Skeletal muscle tissue (tissue), 4 donors: Measurements from ENCODE around the gene GADD45GIP1. TPM values are rescaled to one million over a fixed set of nuclear protein-coding genes. Genes with fewer than 3 reads are reported as not detected.
A peak's percentile ranks its signal among the peaks of the same experiment; 100 is the strongest.

Source experiments
- H3K27ac ChIP-seq: one replicate; pipeline ENCODE4 v1.7.0; 2013; ENCODE audit warnings: mild to moderate bottlenecking, low read depth, low read length, inconsistent platforms
- H3K27me3 ChIP-seq, 3 donors: one replicate each; pipeline ENCODE4 v1.7.0; 2013; ENCODE audit warnings: low read length in 3 of 3; ENCODE audit not compliant: control insufficient read depth in 3 of 3, insufficient read depth in 3 of 3
- H3K36me3 ChIP-seq, 3 donors: one replicate each; pipeline ENCODE4 v1.7.0; 2013; ENCODE audit warnings: low read length in 3 of 3; ENCODE audit not compliant: control insufficient read depth in 3 of 3, insufficient read depth in 3 of 3
- H3K4me1 ChIP-seq, 3 donors: one replicate each; pipeline ENCODE4 v1.7.0; 2013; ENCODE audit warnings: low read length in 3 of 3, mild to moderate bottlenecking in 3 of 3; ENCODE audit not compliant: control insufficient read depth in 3 of 3, insufficient read depth in 3 of 3
- H3K4me3 ChIP-seq, 3 donors: one replicate each; pipeline ENCODE4 v1.7.0; 2013; ENCODE audit warnings: low read length in 3 of 3
- H3K9ac ChIP-seq, 3 donors: one replicate each; pipeline ENCODE4 v1.7.0; 2013; ENCODE audit warnings: low read length in 3 of 3, mild to moderate bottlenecking in 3 of 3, moderate library complexity in 2 of 3, low read depth in 1 of 3
- H3K9me3 ChIP-seq, 3 donors: one replicate each; pipeline ENCODE4 v1.7.0; 2013; ENCODE audit warnings: low read length in 3 of 3; ENCODE audit not compliant: control insufficient read depth in 3 of 3
- total RNA-seq: library from RNA; depleted of rRNA; stranded (reverse); fragments of >200 nt; gene quantifications from one replicate; pipeline ENCODE4 v1.2.3, GENCODE V29; 2014
- donor health status: Osteomylitis.

Gene GADD45GIP1
- total RNA-seq, 1 donor from 2014 or later, result 21.4 TPM

DNA sequence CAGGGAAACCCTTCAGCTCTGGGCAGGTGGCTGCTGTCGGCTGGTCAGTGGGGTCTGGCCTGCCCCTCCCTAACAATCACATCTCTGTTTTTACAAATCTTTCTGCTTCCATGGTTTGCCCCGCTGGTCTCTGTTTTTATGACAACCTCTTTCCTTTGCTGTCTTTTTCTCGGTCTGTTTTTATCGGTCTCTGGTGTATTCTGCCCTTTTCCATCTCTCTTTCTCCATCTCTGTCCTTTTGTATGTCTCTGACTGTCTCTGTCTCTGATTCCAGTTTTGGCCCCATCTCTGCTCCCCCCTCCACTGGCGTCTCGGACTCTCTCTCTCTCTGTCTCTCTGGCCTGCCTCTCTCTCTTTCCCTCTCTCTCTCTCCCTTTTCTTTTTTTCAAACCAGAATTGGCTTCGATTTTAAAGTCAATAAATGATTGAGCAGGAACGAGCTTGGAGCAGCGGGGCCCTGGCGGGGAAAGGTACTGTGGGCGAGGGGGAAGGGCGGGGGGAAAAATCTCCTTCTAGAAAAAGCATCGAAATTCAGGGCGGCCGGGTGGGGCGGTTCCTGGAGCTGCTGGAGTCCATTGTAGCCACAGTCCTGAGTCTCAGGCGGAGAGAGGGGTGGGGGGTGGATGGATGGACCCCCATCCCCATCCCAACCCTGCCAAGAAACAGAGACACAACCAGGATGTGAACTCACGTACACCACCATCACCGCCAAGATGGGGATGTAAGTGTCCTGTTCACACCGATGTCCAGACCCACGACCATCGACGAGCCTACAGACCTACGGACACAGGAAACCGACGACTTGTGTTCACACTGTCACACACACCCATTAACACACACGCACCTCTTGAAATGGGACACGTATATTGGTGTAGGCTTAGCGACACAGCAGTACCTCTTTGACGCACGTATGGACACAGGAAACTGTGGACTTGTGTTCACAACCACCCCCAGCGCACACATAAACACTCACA lies 41.2 kb upstream of the GADD45GIP1 start:
- Histone ChIP-seq H3K36me3 (peaks cover 10 to 14% (median 12%) of the 10 kb centered on the region in 3 donors), H3K4me1 (peaks cover 54 to 72% (median 63%) of the 10 kb centered on the region in 3 donors), H3K9me3 (no peaks in the 10 kb centered on the region), H3K9ac (peak overlapping the region; percentile 90 to 99 (median 91)), H3K4me3 (peak overlapping the region; percentile 66 to 96 (median 94)), H3K27ac (peak overlapping the region; percentile 99), H3K27me3 (peaks cover 0 to 3% (median 0%) of the 10 kb centered on the region in 3 donors)

DNA sequence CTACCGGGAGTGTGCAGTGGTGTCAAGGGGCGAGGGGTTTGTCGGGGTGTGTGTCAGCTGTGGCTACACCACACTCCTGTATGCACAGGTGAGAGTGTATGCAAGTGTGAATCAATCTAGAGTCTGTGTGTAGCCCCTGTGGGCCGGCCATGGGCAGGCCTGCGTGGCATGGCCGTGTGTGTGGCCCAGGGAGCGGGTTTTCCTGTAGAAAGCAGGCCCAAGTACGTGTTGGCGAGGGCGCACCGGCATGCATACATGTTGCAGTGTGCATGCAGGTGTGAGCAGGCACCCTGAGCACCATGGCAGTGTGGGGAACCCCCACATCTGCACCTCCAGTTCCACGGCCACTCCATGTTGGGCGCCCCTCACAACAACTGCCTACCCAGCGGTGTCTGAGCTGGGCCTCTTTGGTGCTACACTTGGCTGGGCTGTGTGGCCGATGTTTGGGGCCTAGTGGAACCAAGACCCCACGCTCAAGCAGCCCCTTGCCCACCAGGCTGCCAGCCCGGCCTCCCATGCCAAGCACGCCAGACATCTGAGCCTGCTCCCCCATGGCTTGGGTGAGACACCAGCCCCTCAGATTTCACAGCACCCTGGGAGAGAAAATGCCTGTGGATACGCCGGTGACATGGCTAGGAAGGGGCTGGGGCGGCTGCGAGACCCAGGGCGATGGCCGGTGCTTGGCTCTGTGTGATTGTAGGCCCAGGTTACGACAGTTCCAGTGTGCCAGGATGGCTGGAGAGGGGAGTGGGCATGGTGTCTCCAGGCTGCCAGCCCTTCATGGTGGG lies 40.4 kb upstream of the GADD45GIP1 start:
- H3K9me3 ChIP-seq, result no peaks in the 10 kb centered on the region
- peak overlapping the region; percentile 90 to 99 (median 91) for H3K9ac ChIP-seq
- peak overlapping the region; percentile 66 to 96 (median 94) for H3K4me3 ChIP-seq
- H3K27me3 ChIP-seq, result peaks cover 0 to 3% (median 0%) of the 10 kb centered on the region in 3 donors
- H3K36me3 ChIP-seq, result peaks cover 10 to 14% (median 12%) of the 10 kb centered on the region in 3 donors
- H3K4me1 ChIP-seq, result peaks cover 46 to 64% (median 55%) of the 10 kb centered on the region in 3 donors
- H3K27ac ChIP-seq, result peak overlapping the region; percentile 99

DNA sequence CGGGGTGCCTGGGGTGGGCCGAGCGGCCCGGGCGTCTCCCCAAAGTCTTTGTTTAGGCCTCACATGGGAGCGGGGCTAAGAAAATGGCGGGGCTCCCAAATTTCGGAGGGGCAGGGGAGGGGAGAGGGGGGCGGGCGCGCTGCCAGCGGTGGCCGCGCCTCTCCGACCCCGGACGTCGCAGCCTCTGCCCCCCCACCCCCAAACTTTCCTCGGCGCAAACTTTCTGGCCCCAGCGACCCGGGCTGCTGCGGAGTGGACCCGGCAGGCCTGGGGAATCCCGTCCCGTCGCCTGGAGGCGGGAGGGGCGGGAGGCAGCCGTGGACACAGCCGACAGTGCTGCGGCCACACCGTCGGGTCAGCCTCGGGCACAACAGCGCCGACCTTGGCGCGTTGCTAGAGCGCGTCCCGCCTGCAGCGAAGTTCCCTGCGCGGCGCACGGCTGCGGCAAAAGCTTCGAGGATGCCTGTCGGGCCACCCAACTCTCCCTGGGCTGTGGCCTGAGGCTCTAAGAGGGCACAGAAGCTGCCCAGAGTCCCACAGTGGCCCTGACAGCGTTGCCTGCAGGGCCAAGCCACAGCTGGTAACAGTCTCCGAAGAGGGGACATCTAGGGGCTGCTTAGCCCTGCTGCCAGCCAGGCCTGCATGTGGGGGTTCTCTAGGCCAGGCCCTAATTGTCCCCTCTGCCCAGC lies 39.5 kb upstream of the GADD45GIP1 start:
- Histone ChIP-seq H3K4me3 (peak overlapping the region; percentile 82 to 96 (median 94)), H3K27me3 (peaks cover 0 to 3% (median 0%) of the 10 kb centered on the region in 3 donors), H3K36me3 (peaks cover 10 to 14% (median 12%) of the 10 kb centered on the region in 3 donors), H3K9ac (peak overlapping the region; percentile 90 to 99 (median 91)), H3K9me3 (no peaks in the 10 kb centered on the region), H3K4me1 (peaks cover 46 to 62% (median 52%) of the 10 kb centered on the region in 3 donors), H3K27ac (peak overlapping the region; percentile 99)

DNA sequence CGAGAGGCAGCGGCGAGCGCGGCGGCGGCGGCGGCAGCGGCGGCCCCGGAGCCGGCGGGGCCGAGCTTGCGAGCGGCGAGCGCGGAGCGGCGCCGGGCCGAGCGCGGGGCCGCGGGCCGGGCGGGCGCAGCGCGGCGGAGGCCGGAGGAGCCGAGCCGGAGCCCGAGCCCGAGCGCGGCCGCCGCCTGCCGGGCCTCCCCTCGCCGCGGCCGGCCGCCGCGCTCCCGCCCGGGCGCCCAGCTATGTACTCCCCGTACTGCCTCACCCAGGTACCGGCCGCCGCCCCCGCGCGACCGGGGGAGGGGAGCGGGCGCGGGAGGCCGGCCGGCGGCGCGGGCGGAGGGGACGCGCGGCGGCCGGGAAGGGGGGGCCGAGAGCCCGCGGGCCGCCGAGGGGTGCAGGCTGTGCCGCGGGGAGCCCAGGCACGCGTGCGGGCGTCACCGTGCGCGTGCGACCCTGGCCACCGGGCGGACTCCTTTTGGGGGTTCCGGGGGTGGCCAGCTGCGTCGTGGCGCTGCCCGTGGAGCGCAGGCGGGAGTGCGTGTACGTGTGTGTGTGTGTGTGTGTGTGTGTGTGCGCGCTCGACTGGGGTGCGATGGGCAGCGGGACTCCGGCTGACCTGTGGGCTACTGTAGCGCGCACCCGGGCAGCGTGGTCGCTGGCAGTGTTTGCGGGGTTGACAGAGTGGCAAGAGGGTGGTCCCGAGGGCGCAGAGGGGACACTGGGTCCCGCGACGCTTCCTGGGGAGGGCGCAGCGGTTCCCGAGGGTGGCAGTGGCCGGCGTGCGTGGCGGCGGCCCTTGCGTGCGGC lies 38.8 kb upstream of the GADD45GIP1 start:
- Histone ChIP-seq H3K4me3 (peak overlapping the region; percentile 82 to 96 (median 94)), H3K4me1 (peaks cover 38 to 54% (median 44%) of the 10 kb centered on the region in 3 donors), H3K36me3 (peaks cover 10 to 14% (median 12%) of the 10 kb centered on the region in 3 donors), H3K27ac (peak overlapping the region; percentile 99), H3K9me3 (no peaks in the 10 kb centered on the region), H3K9ac (peak overlapping the region; percentile 90 to 99 (median 91)), H3K27me3 (peaks cover 0 to 3% (median 0%) of the 10 kb centered on the region in 3 donors)

DNA sequence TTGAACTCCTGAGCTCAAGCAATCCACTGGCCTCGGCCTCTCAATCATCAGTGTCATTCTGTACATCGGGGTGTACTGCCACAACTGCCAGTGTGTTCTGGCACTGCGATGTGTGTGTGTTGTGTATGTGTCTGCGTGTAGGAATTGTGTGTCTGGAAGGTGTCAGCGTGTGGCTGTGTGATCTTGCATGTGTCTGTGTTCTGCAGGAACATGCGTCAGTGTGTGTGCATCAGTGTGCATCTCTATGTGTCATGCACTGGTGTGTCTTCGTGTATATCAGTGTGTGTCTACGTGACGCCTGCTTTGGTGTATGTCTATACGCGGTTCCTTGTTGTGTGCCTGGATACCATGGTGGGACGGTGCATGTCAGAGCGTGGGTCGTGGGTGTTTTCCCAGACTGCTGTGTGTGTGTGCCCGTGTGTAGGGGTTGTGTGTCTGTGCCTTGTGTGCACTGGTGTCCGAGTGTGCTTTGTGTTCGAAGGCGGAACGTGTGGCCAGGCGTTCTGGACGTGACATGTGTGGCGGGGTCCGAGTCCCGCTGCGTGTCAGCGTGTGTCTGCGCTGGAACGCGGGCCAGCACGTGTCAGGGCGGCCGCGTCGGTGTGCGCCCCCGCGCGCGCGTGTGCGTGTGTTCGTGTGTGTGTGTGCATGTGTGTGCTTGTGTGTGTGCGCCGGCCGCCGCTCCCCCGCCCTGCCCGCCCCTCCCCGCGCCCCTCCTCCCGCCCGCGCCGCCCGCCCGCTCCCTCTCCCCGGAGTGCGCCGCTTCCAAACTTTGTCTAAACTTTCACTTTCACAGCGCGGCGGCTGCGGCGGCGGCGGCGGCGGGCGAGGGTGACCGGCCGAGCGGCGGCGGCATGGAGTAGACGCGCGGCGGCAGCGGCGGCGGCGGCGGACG lies 37.9 kb upstream of the GADD45GIP1 start, which contains the start of gene NFIX:
TSS of gene NFIX (plus strand) at position 775 of the 895 bp plus-strand sequence. CDS start 363 bp downstream, outside the sequence.
- Histone ChIP-seq H3K27ac (peak within 1 kb of the TSS; percentile 99), H3K9ac (peak within 1 kb of the TSS; percentile 90 to 99 (median 91)), H3K4me3 (peak within 1 kb of the TSS; percentile 82 to 96 (median 94)), H3K9me3 (no peaks in the 10 kb centered on the region), H3K4me1 (peaks cover 30 to 46% (median 35%) of the 10 kb centered on the region in 3 donors), H3K27me3 (peaks cover 0 to 3% (median 0%) of the 10 kb centered on the region in 3 donors), H3K36me3 (peaks cover 9 to 12% (median 10%) of the 10 kb centered on the region in 3 donors)

DNA sequence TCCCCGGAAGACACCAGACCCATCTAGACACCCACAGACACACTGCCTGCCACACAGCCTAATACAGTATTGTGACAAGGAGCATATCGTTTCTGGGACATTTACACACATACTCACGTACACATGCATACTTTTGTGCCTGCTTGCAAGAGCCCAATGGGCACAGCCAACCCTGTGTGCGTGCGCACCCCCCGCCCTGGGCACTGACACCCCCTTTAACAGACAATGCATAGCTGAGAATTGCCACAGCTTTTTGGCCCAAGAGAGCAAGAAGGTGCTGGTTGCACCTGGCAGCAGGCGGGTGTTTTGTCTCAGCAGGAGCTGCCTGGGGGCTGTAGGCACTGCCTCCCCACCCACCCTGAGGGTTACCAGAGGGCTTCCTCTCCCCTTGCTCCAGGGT lies 36.5 kb upstream of the GADD45GIP1 start:
- Histone ChIP-seq H3K36me3 (peaks cover 2 to 5% (median 4%) of the 10 kb centered on the region in 3 donors), H3K9me3 (no peaks in the 10 kb centered on the region), H3K4me3 (no peak overlapping the region), H3K27ac (peak overlapping the region; percentile 7), H3K27me3 (peaks cover 0 to 3% (median 0%) of the 10 kb centered on the region in 3 donors), H3K9ac (peak overlapping the region in 1 of 3 donors; percentile 16), H3K4me1 (peaks cover 17 to 32% (median 24%) of the 10 kb centered on the region in 3 donors)

DNA sequence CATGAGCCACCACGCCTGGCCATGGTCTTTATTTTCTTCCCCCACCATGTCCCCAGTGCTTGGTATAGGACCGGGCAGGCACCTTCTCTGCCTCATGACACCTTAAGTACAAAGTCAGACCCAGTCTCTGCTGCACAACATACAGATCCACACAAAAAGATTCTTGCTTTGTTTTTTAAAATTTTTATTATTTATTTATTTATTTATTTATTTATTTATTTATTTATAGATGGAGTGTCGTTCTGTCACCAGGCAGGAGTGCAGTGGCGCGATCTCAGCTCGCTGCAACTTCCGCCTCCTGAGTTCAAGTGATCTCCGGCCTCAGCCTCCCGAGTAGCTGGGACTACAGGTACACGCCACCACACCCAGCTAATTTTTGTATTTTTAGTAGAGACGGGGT lies 35.7 kb upstream of the GADD45GIP1 start:
- Histone ChIP-seq H3K9ac (no peak overlapping the region), H3K4me1 (peaks cover 10 to 23% (median 16%) of the 10 kb centered on the region in 3 donors)

DNA sequence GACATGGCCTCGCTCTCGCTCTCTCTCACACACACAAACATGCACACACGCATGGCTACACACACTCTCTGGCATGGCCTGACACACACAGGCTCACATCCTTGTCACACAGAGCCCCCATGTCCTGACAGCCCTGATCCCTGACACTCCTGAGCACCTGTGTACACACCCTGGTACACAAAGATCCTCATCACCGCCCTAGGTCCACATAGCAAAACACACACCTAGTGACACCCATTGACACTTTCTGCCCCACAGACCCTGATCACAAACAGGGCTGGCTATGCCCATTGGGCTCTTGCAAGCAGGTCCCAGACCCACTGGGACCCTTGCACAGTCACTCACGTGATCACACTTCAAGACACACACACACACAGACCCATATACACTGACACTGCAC lies 34.3 kb upstream of the GADD45GIP1 start:
- Histone ChIP-seq H3K36me3 (no peaks in the 10 kb centered on the region), H3K27ac (no peak overlapping the region), H3K4me1 (peaks cover 0 to 10% (median 5%) of the 10 kb centered on the region in 3 donors)

More for the DNA sequence above, 35.7 kb upstream of the GADD45GIP1 start:
- H3K27me3 ChIP-seq, result peaks cover 0 to 3% (median 0%) of the 10 kb centered on the region in 3 donors
- no peaks in the 10 kb centered on the region for H3K9me3 ChIP-seq
- H3K4me3 ChIP-seq, result no peak overlapping the region
- H3K36me3 ChIP-seq, result peaks cover 0 to 4% (median 0%) of the 10 kb centered on the region in 3 donors
- H3K27ac ChIP-seq, result no peak overlapping the region

More for the DNA sequence above, 34.3 kb upstream of the GADD45GIP1 start:
- no peaks in the 10 kb centered on the region for H3K9me3 ChIP-seq
- no peak overlapping the region for H3K4me3 ChIP-seq
- no peaks in the 10 kb centered on the region for H3K27me3 ChIP-seq
- H3K9ac ChIP-seq, result no peak overlapping the region
